Upper lobe of left lung (tissue), 4 donors: Measurements from ENCODE around the gene SDS.

Source experiments
- CTCF ChIP-seq, 6 experiments: fragments of 450-650 bp in 4 of 6; fragments of 200-600 bp in 2 of 6; sonication (generic) in 2 of 6; IDR thresholded peaks; one replicate each; pipeline ENCODE4 v1.5.1; 2016 to 2019; ENCODE audit warnings: antibody characterized with exemption in 6 of 6
- EP300 ChIP-seq, 4 donors: sonication (generic); formaldehyde crosslinking; IDR thresholded peaks; one replicate each; pipeline ENCODE4 v1.5.1; 2017; ENCODE audit warnings: antibody characterized with exemption in 4 of 4, control low read depth in 2 of 4
- POLR2A ChIP-seq, 4 donors: fragments of 450-650 bp; IDR thresholded peaks; one replicate each; pipeline ENCODE4 v1.5.1; 2016 to 2017; ENCODE audit warnings: antibody characterized with exemption in 4 of 4, mild to moderate bottlenecking in 2 of 4

DNA sequence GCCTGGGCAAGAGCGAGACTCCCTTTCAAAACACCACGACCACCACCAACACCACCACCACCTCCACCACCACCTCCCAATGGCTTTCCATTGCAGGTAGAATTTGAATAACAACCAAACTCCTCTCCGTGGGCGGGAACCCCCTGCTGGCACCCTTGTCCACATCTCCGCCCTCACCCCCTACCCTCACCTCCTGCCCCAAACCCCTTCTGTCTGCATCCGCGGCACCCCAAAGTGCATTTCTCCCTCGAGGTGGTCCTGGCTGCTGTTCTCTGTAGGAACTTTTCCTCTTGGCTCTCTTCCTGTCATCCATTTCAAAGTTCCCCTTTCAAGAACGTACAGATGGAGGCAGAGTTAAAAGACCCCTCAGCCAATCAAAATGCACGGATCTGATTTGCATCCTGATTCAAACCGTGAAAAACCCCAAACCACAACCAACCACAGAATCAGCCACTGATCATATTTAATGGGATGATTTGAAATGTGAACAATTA is 22.3 kb upstream of the SDS start:
- TF ChIP-seq CTCF (IDR thresholded peaks at IDR 0.05) (no peak), POLR2A (IDR thresholded peaks at IDR 0.05) (no peak), EP300 (IDR thresholded peaks at IDR 0.05) (no peak)
